ENCODE results near the gene RNF130.
"Not testable (repeated sequence)": the region's sequence is repeated elsewhere in the genome, so short reads cannot be mapped to it uniquely, and the experiment has no call there.

- TF ChIP-seq POLR2A (IDR thresholded peaks at IDR 0.05) = not testable (repeated sequence)
- TF ChIP-seq, protein P1, sequence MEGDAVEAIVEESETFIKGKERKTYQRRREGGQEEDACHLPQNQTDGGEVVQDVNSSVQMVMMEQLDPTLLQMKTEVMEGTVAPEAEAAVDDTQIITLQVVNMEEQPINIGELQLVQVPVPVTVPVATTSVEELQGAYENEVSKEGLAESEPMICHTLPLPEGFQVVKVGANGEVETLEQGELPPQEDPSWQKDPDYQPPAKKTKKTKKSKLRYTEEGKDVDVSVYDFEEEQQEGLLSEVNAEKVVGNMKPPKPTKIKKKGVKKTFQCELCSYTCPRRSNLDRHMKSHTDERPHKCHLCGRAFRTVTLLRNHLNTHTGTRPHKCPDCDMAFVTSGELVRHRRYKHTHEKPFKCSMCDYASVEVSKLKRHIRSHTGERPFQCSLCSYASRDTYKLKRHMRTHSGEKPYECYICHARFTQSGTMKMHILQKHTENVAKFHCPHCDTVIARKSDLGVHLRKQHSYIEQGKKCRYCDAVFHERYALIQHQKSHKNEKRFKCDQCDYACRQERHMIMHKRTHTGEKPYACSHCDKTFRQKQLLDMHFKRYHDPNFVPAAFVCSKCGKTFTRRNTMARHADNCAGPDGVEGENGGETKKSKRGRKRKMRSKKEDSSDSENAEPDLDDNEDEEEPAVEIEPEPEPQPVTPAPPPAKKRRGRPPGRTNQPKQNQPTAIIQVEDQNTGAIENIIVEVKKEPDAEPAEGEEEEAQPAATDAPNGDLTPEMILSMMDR (IDR thresholded peaks at IDR 0.05) = not testable (repeated sequence)
These were observed 18.1 kb upstream of the RNF130 start for GRCh38 chr5:180089628-180090027.
